DOHH2 (cell line): ENCODE results near the gene UPK1A.

ENCODE experiments used
- CTCF ChIP-seq: fragments of 200-600 bp; sonication (generic); IDR thresholded peaks from one replicate; pipeline ENCODE4 v1.5.1; 2014; ENCODE audit warnings: antibody characterized with exemption, mild to moderate bottlenecking, low read depth, low read length; ENCODE audit not compliant: poor library complexity, severe bottlenecking
- EZH2phosphoT487 ChIP-seq: fragments of 200-600 bp; sonication (generic); IDR thresholded peaks from 2 replicates; pipeline ENCODE4 v1.6.1; 2017; ENCODE audit warnings: borderline replicate concordance, mild to moderate bottlenecking, antibody characterized with exemption, low read length, moderate library complexity, mixed read lengths

- TF ChIP-seq CTCF = no peak
- TF ChIP-seq EZH2phosphoT487 = no peak
These were observed 24.7 kb upstream of the UPK1A start, which contains the start of gene ETV2 for GRCh38 chr19:35641515-35642151.
